SKM-1 treated with dmso at 0.1 percent for 144 hours (cell line): ENCODE results near the gene DNPH1.

ENCODE experiments used
- DNase-seq: peaks from one replicate; lab custom pipeline; 2025; ENCODE audit not compliant: unreplicated experiment; lab: John Stamatoyannopoulos, UW

DNPH1 gene

DNA sequence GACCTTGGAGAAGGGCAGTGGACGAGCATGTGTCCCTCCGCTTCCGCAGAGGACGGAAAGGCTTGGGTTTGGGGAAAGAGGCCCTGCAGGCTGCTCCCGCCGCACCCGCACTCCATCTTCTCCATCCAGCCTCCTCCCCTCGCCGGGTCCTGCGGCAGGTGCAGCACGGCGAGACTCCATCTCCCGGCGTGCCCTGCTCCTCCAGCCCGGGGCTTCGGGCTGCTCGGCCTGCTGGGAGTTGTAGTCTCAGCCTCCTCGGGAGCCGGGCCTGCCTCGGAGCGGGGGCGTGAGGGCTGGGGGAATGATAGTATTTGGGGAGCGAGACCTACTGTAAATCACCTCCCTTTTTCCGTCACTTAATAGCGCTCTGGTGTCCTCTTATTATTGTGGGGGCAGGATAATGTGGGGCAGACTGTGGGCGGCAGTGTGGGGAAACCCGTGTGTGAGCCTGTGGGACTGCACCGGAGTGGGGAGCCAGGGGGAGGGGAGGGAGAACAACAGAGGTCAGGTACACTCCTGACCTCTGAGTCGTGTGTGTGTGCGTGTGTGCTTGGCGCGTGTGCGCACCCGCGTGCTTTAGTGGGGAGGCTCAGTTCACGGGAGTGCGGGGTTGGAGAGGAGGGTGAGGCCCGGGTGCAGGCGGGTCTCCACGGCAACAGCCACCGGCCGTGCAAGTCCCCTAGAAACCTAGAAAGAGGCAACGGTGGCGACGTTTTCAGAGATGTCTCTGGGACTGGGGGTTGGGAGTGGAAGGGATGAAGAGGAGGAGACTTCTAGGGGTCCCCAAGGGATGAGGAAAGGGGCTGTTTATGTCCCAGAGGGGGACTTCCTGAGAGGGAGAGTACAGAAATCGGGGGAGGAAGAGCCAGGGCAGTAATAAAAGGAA is 18.1 kb upstream of the DNPH1 start:
- DNase-seq = peak; percentile 46

DNA sequence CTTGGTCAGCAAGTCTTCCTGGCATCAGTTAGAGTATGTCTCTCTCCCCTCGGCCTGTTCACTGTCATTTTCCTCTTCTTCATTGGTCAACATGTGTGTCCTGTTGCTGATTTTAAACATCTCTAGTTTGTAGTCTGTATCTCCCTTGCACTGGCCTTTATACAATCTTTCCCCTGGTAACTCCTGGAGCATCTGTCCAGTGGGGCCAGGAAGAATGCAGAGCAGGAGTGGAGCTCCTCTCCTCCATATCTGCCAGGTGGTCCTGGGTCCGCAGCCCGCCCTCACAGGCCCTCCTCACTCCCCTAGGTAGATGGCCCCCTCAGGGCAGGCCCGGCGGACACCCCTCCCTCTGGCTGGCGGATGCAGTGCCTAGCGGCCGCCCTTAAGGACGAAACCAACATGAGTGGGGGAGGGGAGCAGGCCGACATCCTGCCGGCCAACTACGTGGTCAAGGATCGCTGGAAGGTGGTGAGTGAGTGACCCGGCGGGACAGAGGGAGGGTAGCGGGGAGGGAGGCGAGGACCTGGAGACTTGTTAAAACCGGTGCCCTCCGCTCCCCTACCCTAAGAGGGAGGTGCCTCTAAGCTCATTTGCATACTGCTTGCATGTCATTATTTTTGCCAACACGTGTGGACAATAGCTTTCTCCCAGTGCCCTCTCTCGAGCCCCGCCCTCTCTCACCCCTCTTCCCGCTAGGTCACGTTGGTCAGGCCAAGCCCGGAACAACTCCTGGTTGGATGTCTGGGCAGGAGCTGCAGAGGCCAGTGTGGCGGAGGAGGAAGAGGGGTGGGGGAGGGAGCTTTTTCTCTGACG is 17.2 kb upstream of the DNPH1 start:
- DNase-seq = no peak

DNA sequence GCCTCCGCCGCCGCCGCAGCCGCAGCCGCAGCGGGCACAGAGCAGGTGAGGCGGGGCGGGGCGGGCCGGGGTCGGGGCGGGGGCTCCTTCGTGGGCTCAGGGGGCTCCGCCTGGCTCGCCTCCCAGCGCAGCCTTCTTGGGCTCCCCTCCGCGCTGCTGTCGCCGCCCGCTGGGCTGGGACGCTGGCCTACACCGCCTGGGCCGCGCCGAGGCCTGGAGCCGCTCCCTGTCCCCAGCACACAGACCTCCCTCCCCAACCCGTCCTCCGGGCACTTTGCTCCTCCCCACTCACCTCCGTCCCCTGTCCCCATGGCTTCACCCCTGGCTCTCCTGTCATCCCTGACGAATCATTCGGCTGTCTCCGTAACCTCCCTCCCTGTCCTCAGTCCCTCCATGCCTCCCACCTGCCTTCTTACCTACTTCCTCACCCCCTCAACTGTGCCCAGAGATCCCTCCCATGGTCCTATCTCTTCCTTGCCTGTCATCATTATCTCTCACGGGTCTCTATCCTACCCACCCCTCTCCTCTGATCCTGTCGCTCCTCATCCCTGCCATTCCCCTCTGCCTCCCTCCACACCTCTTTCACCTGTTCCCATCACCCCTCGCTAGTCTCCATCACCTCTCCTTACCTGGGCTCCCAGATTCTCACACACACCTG is 14.5 kb upstream of the DNPH1 start:
- no peak for DNase-seq

DNA sequence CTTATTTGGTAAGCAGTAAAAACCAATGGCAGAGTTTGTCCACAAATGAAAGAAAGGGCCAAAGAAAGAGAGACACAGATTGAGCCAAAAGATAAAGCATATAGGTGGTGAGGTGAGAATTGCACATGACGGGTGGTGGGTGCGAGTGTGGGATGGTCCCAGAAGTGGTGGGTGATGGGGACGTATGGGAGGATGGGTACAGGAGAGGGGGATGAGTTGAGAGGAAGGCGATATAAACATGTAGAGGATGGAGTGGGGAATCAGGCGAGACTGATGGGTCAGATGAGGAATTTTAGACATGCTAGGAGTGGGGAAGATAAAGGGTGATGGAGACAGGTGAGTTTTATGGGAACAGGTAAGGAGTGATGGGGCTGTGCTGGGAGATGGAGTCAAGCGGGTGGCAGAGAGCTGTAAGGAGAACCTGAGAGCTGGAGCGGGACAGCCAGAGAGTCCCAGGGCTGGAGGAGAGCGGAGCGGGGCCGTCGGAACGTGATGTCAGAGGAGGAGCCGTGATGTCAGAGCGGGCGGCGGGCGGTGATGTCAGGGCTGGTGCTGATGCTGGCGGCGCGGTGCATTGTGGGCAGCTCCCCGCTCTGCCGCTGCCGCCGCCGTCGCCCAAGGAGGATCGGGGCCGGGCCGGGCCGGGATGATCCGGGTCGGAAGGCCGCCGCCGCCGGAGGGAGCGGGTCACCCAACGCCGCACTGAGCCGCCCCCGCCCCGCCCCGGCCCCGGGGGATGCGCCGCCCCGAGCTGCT is 13.8 kb upstream of the DNPH1 start, which contains the start of gene TTBK1:
Gene TTBK1 (plus strand): TSS at position 574 of the 756 bp plus-strand sequence. CDS start 3,180 bp downstream, outside the sequence.
- DNase-seq = no peak

DNA sequence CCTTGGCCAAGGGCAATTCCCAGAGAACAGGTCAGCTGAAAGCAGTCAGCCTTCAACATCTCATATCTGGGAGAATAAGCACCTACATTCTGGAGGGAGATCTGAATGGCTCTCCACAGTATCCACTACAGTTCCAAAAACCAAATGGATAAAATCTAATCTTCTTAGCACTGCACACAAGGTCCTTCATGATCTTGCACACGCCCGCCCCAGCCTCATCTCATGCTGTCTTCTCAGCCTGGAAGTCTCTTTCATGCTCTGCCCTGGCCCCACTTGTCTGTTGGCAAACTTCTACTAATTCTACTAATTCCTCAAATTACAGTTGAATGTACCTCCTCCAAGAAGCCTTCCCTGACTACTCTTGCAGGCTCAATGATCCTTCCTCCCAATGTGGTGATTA is 12.2 kb upstream of the DNPH1 start:
- no peak for DNase-seq

DNA sequence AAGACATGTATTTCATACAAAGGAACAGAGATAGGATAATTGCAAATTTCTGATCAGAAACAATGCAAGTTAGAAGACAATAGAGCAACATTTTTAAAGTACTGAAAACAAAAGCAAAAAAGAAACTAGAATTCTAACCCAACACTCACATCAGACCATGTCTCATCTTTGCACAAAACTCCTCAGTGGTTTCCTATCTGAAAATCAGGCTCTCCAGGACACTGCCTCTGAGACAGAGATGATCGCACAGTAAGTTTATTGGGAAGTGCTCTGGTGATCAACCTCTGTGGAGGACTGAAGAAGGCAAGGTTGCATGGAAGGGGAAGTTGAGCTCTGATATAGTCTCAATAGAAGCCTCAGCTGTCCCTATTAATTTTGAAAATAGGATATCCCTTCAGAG is 11.7 kb upstream of the DNPH1 start:
- DNase-seq = no peak

DNA sequence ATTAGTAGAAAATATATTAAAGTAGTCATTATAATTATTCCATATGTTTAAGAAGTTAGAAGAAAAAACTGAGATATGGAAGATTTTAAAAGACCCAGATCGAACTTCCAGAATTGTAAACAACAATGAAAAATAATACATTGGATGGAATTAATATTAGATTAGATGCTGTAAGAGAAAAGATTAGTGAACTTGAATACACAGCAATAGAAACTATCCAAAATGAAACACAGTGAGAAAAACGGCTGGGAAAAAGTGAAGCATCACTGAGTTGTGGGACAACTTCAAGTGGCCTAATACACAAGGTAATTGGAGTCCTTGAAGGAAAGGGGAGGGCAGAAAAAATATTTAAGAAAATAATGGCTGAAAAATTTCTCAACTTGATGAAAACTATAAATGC is 9.8 kb upstream of the DNPH1 start:
- DNase-seq = no peak

DNA sequence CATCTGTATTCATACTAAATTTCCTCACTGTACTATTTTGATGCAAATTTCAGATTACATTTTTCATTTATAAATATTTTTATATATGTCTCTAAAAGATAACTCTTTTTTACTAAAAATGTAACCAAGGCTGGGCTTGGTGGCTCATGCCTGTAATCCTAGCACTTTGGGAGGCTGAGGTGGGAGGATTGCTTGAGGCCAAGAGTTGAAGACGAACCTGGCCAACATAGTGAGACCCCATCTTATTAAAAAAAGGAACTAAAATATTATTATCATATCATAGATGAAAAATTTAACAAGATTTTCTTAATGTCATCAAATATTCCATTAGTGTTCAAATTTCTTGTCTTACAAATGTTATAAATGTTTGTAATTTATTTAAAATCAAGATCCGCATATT is 6.6 kb upstream of the DNPH1 start:
- no peak for DNase-seq

DNA sequence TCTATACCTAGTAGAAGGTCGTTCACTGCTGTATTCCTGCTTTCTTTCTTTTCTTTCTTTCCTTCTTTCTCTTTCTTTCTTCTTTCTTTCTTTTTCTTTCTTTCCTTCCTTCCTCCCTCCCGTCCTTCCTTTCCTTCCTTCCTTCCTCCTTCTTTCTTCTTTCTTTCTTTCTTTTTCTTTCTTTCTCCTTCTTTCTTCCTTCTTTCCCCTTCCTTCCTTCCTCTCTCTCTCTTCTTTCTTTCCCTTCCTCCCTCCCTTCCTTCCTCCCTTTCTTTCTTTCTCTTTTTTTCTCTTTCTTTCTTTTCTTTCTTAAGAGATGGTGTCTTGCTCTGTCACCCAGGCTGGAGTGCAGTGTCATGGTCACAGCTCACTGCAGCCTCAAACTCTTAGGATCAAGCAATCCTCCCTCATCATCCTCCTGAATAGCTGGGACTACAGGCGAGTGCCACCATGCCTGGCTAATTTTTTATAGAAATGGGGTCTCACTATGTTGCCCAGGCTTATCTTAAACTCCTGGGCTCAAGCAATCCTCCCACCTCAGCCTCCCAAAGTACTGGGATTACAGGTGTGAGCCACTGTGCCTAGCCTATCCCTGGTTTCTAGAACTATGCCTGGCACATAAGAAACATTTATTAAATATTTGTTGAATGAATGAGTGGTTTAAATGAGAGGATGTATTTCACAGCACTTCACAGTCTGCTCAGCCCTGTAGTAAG is 2.6 kb upstream of the DNPH1 start:
- no peak for DNase-seq

DNA sequence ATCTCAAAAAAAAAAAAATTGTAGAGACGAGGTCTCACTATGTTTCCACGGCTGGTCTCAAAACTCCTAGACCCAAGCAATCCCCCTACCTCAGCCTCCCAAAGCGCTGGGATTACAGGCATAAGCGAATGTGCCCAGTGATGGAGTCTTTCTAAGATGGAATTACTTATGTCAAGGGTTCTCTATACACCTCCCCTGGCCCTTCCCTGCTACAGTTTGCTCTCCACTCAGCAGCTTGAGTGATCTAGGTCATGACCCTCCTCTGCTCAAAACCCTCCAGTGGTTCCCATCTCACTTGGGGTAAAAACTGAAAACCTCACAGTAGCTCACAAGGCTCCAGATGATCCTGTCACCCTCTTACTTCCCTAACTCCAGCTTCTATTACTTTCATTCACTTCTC is 1.8 kb upstream of the DNPH1 start:
- no peak for DNase-seq

DNA sequence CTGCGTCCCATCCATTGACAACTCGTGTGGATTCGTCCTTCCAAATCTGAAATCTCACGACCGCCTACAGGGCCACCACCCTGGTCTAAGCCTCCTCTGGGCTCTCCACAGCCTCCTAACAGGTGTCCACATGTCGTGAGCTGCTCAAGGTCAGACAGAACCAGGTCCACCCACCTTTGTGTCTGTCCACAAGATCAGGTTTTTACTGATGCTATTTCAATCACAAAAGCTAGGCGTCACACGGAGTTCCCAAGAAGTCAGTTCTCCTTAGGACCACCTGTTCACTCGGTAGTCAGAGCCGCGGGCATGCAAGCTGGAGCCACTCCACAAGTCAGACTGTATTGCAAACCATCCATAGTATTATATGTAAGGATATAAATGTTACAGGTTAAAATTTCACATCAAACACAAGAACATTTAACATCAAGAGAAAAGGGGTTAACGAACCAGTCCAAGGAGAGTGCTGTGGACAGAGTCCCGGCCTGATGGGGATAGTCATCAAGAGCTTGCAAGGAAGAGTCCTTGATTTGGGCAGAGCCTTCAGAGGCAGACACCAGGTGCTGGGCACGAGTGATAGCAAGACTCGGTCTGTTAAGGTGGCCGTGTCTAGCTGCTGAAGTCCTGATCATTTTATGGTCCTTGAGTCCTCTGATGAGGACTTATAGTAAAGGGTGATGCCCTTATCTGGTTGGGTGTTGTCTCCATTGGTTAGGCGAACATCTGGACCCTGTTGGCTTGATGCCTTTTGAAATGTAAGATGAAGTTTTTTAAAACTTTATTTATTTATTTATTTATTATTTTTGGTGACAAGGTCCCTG is 731 bp upstream of the DNPH1 start:
- no peak for DNase-seq

DNA sequence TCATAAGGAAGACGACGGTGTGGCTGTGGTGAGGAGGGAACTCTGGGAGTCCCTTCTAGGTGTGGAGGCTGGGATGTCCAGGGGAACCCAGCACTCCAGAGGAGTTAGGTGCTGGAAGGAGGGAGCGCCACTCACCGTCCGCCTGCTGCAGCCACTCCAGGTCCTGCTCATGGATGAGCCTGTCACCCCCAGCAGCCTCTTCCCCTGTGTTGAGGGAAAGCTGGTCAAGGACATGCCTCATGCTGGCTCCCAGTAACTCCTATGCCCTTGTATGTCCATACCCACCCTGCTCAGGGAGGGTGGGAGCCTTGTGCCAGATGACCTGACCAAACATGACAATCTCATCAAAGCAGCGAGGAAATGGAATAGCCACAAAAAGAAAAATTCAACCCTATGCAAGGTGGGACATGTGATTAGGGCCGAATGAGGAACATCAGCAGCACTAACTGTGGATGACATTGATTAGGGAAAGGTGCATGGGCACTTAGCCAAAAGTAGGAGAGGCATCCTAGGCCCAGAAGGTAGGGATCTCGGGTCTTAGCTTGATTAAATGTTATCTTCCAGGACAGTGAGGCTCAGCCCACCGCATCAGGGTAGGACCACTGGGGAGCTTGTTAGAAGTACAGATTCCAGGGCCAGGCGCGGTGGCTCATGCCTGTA is 3.0 kb downstream of the DNPH1 start:
- no peak for DNase-seq

DNA sequence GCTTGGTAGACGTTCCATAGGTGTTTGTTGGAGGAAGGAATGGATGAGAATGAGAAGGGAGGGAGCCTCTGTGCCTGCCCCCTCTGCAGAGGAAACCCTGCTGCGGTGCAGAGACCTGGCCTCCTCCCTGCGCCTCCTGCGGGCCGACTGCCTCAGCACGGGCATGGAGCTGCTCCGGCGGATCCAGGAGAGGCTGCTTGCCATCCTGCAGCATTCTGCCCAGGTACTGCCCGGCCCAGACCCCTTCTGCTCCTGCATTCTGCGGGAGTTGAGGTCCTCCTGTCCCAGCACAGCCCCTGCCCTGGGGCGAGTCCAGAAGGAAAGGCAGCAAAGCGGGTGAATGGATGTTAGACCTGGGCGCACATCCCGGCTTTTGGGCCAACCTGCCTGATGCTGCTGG is 6.1 kb downstream of the DNPH1 start:
- no peak for DNase-seq

DNA sequence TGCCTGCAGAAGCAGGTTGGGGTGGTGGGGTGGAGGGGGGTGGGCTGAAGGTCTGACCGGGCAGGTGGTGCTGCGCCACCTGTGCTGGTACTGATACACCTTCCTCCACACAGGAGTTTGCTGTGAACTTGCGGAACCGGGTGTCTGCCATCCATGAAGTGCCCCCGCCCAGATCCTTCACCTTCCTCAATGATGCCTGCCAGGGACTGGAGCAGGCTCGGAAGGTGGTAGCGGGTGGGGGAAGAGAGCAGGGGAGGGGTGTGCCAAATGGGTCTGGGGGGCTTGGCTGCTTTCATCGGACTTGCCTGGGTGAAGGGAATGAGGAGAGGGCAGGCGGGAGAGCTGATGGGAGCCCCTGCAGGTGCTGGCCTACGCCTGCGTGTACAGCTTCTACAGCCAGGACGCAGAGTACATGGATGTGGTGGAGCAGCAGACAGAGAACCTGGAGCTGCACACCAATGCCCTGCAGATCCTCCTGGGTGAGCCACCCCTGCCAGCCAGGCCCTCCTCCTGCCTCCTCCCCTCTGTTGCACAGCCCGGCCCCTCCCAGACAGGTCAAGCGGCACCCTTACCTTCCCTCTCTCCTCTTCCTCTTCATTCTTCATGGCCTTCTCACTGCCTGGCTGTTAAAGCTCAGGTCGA is 6.7 kb downstream of the DNPH1 start:
- DNase-seq = no peak

DNA sequence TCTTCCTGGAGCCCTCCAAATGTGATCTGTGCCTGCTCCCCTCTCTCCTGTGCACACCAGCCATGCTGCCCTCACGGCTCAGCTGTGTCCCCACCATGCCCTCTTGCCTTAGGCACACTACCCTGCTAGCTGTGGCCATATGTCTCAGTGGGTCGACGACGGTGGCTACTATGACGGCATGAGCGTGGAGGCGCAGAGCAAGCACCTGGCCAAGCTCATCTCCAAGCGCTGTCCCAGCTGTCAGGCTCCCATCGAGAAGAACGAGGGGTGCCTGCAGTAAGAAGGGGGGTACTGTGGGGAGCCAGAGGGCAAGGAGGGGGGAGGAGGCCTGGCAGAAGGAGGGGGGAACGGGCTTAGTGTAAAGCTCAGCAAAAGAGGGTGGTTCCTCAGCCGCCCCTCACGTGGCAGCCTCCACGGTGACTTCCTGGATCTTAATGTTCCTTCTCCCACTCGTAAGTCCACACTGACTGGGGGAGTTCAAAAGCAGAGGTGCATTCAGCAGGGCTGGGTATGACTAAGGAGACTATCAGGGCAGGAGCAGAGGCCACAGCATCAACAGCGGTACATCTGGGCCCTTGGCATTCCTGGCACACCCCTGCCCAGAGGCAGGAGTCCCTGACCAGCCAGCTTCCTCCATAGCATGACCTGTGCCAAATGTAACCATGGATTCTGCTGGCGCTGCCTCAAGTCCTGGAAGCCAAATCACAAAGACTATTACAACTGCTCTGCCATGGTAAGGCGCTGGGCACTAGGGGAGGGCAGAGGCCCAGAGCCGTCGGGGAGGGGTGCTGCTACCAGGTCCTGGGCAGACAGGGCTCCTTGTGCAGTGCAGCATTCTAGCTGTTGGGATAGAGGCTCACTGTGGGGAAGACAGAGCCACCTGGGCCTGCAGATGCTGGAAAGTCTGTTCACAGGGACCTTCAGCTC is 8.0 kb downstream of the DNPH1 start:
- no peak for DNase-seq

DNA sequence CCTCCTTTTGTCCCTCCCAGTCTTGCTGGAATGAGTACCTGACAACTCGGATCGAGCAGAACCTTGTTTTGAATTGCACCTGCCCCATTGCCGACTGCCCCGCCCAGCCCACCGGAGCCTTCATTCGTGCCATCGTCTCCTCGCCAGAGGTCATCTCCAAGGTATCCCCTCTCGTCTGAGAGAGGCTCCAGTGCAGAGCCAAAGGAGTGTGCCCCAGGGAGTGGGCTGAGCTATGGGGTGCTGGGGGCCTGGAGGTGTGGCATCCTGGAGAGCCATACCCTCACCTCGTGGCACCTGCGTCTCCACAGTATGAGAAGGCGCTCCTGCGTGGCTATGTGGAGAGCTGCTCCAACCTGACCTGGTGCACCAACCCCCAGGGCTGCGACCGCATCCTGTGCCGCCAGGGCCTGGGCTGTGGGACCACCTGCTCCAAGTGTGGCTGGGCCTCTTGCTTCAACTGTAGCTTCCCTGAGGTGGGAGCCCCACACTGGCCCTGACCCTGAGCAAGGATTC is 8.8 kb downstream of the DNPH1 start:
- no peak for DNase-seq

DNA sequence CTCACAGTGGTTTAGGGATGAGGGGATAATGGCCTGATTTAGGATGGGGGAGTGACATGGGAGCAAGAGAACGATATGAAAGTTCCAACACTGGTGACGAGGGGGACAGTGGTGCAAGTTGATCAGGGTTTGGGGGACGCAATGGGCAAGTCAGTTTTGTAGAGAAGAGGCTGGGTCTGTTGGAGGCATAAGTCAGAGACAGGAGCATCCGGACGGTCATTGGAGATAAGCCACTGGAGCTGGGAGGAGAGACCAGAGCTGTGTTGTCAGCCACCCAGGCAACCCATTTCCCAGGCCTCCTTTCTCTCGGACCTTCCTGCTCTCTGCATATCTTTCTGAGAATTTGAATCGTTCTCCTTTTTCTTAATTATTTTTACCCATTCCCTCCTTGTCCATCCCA is 9.5 kb downstream of the DNPH1 start:
- DNase-seq = no peak
